CD14-positive monocyte (primary cell): ENCODE results near the gene BUB1B. TPM values are rescaled to one million over a fixed set of nuclear protein-coding genes. Genes with fewer than 3 reads are reported as not detected.

Source experiments
- DNase-seq, 3 donors: peaks; one replicate each; pipeline ENCODE4 v3.0.0-alpha.2; 2011 to 2022
- H2AFZ ChIP-seq: 2 replicates; pipeline ENCODE4 v1.6.0; 2012; ENCODE audit warnings: mild to moderate bottlenecking, low read depth, low read length, inconsistent platforms; ENCODE audit not compliant: insufficient read depth, poor library complexity, severe bottlenecking
- H3K27ac ChIP-seq, 2 donors: 1 replicate in 1 of 2; 2 replicates in 1 of 2; pipeline ENCODE4 v1.5.1; 2012 to 2013; ENCODE audit warnings: low read length in 2 of 2, control low read depth in 1 of 2, inconsistent platforms in 1 of 2, low read depth in 1 of 2, mild to moderate bottlenecking in 1 of 2
- H3K27me3 ChIP-seq, 2 donors: one replicate each; pipeline versions ENCODE4 v1.6.0 to v1.6.1; 2011 to 2013; ENCODE audit warnings: low read length in 2 of 2; ENCODE audit not compliant: control insufficient read depth in 2 of 2, insufficient read depth in 2 of 2
- H3K36me3 ChIP-seq, 2 donors: replicated peaks in 1 of 2; 1 replicate in 1 of 2; 2 replicates in 1 of 2; pipeline versions ENCODE4 v1.5.1 to v1.6.1; 2012 to 2013; ENCODE audit warnings: low read length in 2 of 2, control low read depth in 1 of 2, inconsistent platforms in 1 of 2, mild to moderate bottlenecking in 1 of 2; ENCODE audit not compliant: insufficient read depth in 2 of 2, control insufficient read depth in 1 of 2
- H3K4me1 ChIP-seq, 2 donors: 1 replicate in 1 of 2; 2 replicates in 1 of 2; pipeline versions ENCODE4 v1.5.1 to v1.6.1; 2012 to 2013; ENCODE audit warnings: low read length in 2 of 2, control low read depth in 1 of 2, inconsistent platforms in 1 of 2, mild to moderate bottlenecking in 1 of 2, moderate library complexity in 1 of 2; ENCODE audit not compliant: insufficient read depth in 2 of 2, control insufficient read depth in 1 of 2
- H3K4me2 ChIP-seq: replicated peaks from 2 replicates; pipeline ENCODE3; 2012; ENCODE audit warnings: low read length, moderate library complexity, mild to moderate bottlenecking; ENCODE audit not compliant: poor library complexity, severe bottlenecking; ENCODE audit errors: extremely low read depth
- H3K4me3 ChIP-seq, 3 experiments: fragments of 200-600 bp in 1 of 3; sonication (generic) in 1 of 3; replicated peaks in 1 of 3; 1 replicate in 2 of 3; 2 replicates in 1 of 3; pipeline ENCODE4 v1.5.1; 2011 to 2013; ENCODE audit warnings: low read length in 3 of 3, mild to moderate bottlenecking in 3 of 3, control low read depth in 2 of 3, low read depth in 2 of 3, inconsistent platforms in 1 of 3, moderate library complexity in 1 of 3
- H3K79me2 ChIP-seq: 2 replicates; pipeline ENCODE4 v1.6.0; 2012; ENCODE audit warnings: mild to moderate bottlenecking, control low read depth, inconsistent platforms, low read length, moderate library complexity; ENCODE audit not compliant: insufficient read depth
- H3K9ac ChIP-seq: 2 replicates; pipeline ENCODE4 v1.6.0; 2017; ENCODE audit warnings: low read length, mild to moderate bottlenecking; ENCODE audit not compliant: insufficient read depth, poor library complexity, severe bottlenecking
- H3K9me3 ChIP-seq, 2 donors: replicated peaks in 1 of 2; 1 replicate in 1 of 2; 2 replicates in 1 of 2; pipeline versions ENCODE4 v1.5.1 to v1.6.1; 2012 to 2013; ENCODE audit warnings: low read length in 2 of 2, control low read depth in 1 of 2; ENCODE audit not compliant: control insufficient read depth in 1 of 2, insufficient read depth in 1 of 2
- H4K20me1 ChIP-seq: 2 replicates; pipeline ENCODE4 v1.6.0; 2012; ENCODE audit warnings: mild to moderate bottlenecking, low read length, control low read depth, moderate library complexity; ENCODE audit not compliant: insufficient read depth
- H3K27ac Mint-ChIP-seq, 7 donors: one replicate each; pipeline ENCODE4 v1.8.0; 2020; ENCODE audit warnings: mild to moderate bottlenecking in 7 of 7, mixed read lengths in 7 of 7, moderate library complexity in 6 of 7, inconsistent platforms in 2 of 7
- H3K27me3 Mint-ChIP-seq, 3 donors: one replicate each; pipeline ENCODE4 v1.8.0; 2021 to 2022; ENCODE audit warnings: low read depth in 3 of 3, mild to moderate bottlenecking in 3 of 3, mixed read lengths in 3 of 3, moderate library complexity in 3 of 3, inconsistent platforms in 1 of 3
- H3K36me3 Mint-ChIP-seq, 2 donors: one replicate each; pipeline ENCODE4 v1.8.0; 2020; ENCODE audit warnings: mixed read lengths in 2 of 2, inconsistent platforms in 1 of 2, mild to moderate bottlenecking in 1 of 2
- H3K4me1 Mint-ChIP-seq: one replicate; pipeline ENCODE4 v1.8.0; 2020; ENCODE audit warnings: mild to moderate bottlenecking, mixed read lengths
- H3K4me3 Mint-ChIP-seq, 2 donors: one replicate each; pipeline ENCODE4 v1.8.0; 2020; ENCODE audit warnings: mild to moderate bottlenecking in 2 of 2, mixed read lengths in 2 of 2, moderate library complexity in 1 of 2
- H3K9me3 Mint-ChIP-seq, 7 donors: one replicate each; pipeline ENCODE4 v1.8.0; 2020 to 2022; ENCODE audit warnings: mixed read lengths in 7 of 7, mild to moderate bottlenecking in 6 of 7, moderate library complexity in 6 of 7, inconsistent platforms in 2 of 7
- WGBS: methylation state at CpG from one replicate; pipeline ENCODE4 v1.1.5; 2013; ENCODE audit warnings: missing lambda C conversion rate; ENCODE audit not compliant: insufficient coverage; 5-methylcytosine and 5-hydroxymethylcytosine counted together
- intact Hi-C, 2 donors: fragments of 100-400 bp; cut with micrococcal nuclease; formaldehyde crosslinking; loops; one replicate each; pipeline versions ENCODE4 v1.15.0 to v1.15.1; 2023
- polyA plus RNA-seq, 3 donors: library from polyadenylated mRNA; depleted of rRNA in 1 of 3; unstranded in 2 of 3; stranded (reverse) in 1 of 3; fragments of 300-500 nt in 2 of 3; fragments of >200 nt in 1 of 3; fragmentation: Illumina TruSeq in 2 of 3; gene quantifications; 1 replicate in 2 of 3; 2 replicates in 1 of 3; pipeline ENCODE4 v1.2.3, GENCODE V29; 2012 to 2021
- TF ChIP-seq, protein P1 (sequence below): fragments of 200-600 bp; IDR thresholded peaks from one replicate; pipeline ENCODE4 v1.8.0; 2022; ENCODE audit warnings: antibody characterized with exemption, mild to moderate bottlenecking

The BUB1B gene
- polyA plus RNA-seq, 3 donors = 0.01 to 0.51 TPM; not detected in 1

DNA sequence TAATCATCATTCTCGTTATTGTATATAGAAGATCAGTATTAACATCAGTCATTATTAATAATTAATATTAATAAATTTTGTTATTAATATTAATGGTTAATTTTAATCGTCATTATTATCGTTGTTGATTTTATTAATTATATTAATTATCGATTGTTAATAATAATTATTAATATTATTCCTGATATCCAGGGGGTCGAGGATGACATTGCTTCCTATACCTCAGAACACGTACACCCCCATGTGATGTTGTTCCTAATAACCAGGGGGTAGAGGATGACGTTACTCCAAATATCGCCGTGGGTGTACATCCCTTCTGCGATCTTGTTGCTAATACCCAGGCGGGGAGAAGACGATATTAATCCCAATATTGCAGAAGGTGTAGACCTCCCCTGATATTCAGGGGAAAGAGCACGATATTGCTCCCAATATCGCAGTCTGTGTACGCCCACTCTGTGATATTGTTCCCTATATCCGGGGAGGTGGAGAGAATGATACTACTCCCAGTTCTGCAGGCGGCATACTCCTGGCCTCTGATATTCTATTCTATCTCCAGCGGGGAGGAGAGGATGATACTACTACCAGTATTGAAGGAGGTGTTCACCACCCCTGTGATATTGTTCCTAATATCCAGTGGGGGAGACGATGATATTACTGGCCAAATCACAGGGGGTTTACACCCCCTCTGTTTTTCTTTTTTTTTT is 29.9 kb upstream of the BUB1B start:
- H3K79me2 ChIP-seq = no peaks in the 10 kb centered on the region
- no peaks in the 10 kb centered on the region for H3K27me3 ChIP-seq
- intact Hi-C loops = no loop called here
- Mint-ChIP-seq H3K4me3 (no peak overlapping the region), H3K4me1 (no peaks in the 10 kb centered on the region), H3K27me3 (peaks cover 2% of the 10 kb centered on the region in 3 donors), H3K9me3 (no peaks in the 10 kb centered on the region), H3K27ac (no peak overlapping the region), H3K36me3 (no peaks in the 10 kb centered on the region)
- no peak overlapping the region for H2AFZ ChIP-seq
- no peaks in the 10 kb centered on the region for H3K36me3 ChIP-seq
- no peak overlapping the region for H3K4me2 ChIP-seq
- WGBS = 97% methylated on average over 6 of the region's 19 CpGs
- no peak for DNase-seq
- H3K9me3 ChIP-seq = no peaks in the 10 kb centered on the region
- no peak overlapping the region for H3K4me3 ChIP-seq
- no peaks in the 10 kb centered on the region for H4K20me1 ChIP-seq
- no peak overlapping the region for H3K27ac ChIP-seq
- no peaks in the 10 kb centered on the region for H3K4me1 ChIP-seq
- TF ChIP-seq, protein P1, sequence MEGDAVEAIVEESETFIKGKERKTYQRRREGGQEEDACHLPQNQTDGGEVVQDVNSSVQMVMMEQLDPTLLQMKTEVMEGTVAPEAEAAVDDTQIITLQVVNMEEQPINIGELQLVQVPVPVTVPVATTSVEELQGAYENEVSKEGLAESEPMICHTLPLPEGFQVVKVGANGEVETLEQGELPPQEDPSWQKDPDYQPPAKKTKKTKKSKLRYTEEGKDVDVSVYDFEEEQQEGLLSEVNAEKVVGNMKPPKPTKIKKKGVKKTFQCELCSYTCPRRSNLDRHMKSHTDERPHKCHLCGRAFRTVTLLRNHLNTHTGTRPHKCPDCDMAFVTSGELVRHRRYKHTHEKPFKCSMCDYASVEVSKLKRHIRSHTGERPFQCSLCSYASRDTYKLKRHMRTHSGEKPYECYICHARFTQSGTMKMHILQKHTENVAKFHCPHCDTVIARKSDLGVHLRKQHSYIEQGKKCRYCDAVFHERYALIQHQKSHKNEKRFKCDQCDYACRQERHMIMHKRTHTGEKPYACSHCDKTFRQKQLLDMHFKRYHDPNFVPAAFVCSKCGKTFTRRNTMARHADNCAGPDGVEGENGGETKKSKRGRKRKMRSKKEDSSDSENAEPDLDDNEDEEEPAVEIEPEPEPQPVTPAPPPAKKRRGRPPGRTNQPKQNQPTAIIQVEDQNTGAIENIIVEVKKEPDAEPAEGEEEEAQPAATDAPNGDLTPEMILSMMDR = no peak
- H3K9ac ChIP-seq = no peak overlapping the region

DNA sequence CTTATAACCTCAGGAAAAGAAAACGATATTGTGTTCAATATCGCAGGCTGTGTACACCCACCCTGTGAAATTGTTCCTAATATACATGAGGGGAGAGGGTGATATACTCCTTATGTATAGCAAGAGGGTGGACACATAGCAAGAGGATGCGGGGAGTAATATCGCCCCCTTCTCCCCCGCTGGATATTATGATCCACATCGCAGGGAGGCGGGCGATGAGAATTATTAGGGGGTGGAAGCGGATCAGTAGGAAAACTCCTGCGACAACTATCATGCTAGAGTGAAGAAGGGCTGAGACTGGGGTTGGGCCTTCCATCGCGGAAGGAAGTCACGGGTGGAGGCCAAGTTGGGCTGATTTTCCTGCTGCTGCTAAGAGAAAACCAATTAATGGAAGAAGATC is 27.3 kb upstream of the BUB1B start:
- H3K36me3 Mint-ChIP-seq = no peaks in the 10 kb centered on the region
- TF ChIP-seq, protein P1 = no peak
- Histone ChIP-seq H2AFZ (no peak overlapping the region), H3K4me3 (no peak overlapping the region), H3K27ac (no peak overlapping the region), H3K79me2 (no peaks in the 10 kb centered on the region), H4K20me1 (no peaks in the 10 kb centered on the region), H3K36me3 (no peaks in the 10 kb centered on the region), H3K4me2 (no peak overlapping the region), H3K9ac (no peak overlapping the region), H3K4me1 (no peaks in the 10 kb centered on the region), H3K9me3 (no peaks in the 10 kb centered on the region), H3K27me3 (no peaks in the 10 kb centered on the region)
- no peak for DNase-seq
- H3K27ac Mint-ChIP-seq = no peak overlapping the region
- H3K9me3 Mint-ChIP-seq = no peaks in the 10 kb centered on the region
- 95% methylated on average over 9 of the region's 13 CpGs for WGBS
- H3K4me3 Mint-ChIP-seq = no peak overlapping the region
- H3K4me1 Mint-ChIP-seq = no peaks in the 10 kb centered on the region
- H3K27me3 Mint-ChIP-seq = peaks cover 2 to 4% (median 2%) of the 10 kb centered on the region in 3 donors
- intact Hi-C loops = no loop called here
